Natural killer cell (primary cell): ENCODE results near the gene KNDC1. TPM values are rescaled to one million over a fixed set of nuclear protein-coding genes. Genes with fewer than 3 reads are reported as not detected.
"Not testable (repeated sequence)": the region's sequence is repeated elsewhere in the genome, so short reads cannot be mapped to it uniquely, and the experiment has no call there.

Experiments used
- ATAC-seq, 3 donors: fragments of 150-1000 bp in 2 of 3; fragments of 200-7000 bp in 1 of 3; cut with Tn5 transposase; 1 replicate in 1 of 3; 2 replicates in 2 of 3; pipeline ENCODE4 v1.10.0; 2021; ENCODE audit warnings: mild to moderate bottlenecking in 2 of 3, moderate library complexity in 2 of 3
- DNase-seq, 2 donors: peaks; one replicate each; pipeline versions ENCODE4 v3.0.0 to v3.0.0-alpha.2; 2013 to 2021; ENCODE audit warnings: mixed read lengths in 1 of 2
- H3K27ac ChIP-seq: one replicate; pipeline ENCODE4 v1.5.1; 2013; ENCODE audit warnings: mild to moderate bottlenecking, low read length
- H3K27me3 ChIP-seq: one replicate; pipeline ENCODE4 v1.6.1; 2013; ENCODE audit warnings: low read length; ENCODE audit not compliant: control insufficient read depth, insufficient read depth
- H3K36me3 ChIP-seq: one replicate; pipeline ENCODE4 v1.6.1; 2013; ENCODE audit warnings: low read length; ENCODE audit not compliant: control insufficient read depth, insufficient read depth
- H3K4me1 ChIP-seq: one replicate; pipeline ENCODE4 v1.6.1; 2013; ENCODE audit warnings: low read length; ENCODE audit not compliant: control insufficient read depth, insufficient read depth
- H3K4me3 ChIP-seq: one replicate; pipeline ENCODE4 v1.5.1; 2013; ENCODE audit warnings: low read length
- H3K9me3 ChIP-seq: one replicate; pipeline ENCODE4 v1.6.1; 2013; ENCODE audit warnings: low read length; ENCODE audit not compliant: control insufficient read depth, insufficient read depth
- H3K27ac Mint-ChIP-seq, 2 donors: one replicate each; pipeline ENCODE4 v1.8.0; 2022; ENCODE audit warnings: mild to moderate bottlenecking in 2 of 2, mixed read lengths in 2 of 2, moderate library complexity in 1 of 2
- H3K27me3 Mint-ChIP-seq, 2 donors: one replicate each; pipeline ENCODE4 v1.8.0; 2022; ENCODE audit warnings: low read depth in 2 of 2, mixed read lengths in 2 of 2
- H3K36me3 Mint-ChIP-seq: one replicate; pipeline ENCODE4 v1.8.0; 2022; ENCODE audit warnings: mixed read lengths
- H3K4me1 Mint-ChIP-seq, 2 donors: one replicate each; pipeline ENCODE4 v1.8.0; 2022; ENCODE audit warnings: mixed read lengths in 2 of 2
- H3K4me3 Mint-ChIP-seq: one replicate; pipeline ENCODE4 v1.8.0; 2022; ENCODE audit warnings: mild to moderate bottlenecking, moderate library complexity, mixed read lengths
- H3K9me3 Mint-ChIP-seq, 2 donors: one replicate each; pipeline ENCODE4 v1.8.0; 2022; ENCODE audit warnings: mixed read lengths in 2 of 2
- CTCF ChIP-seq: fragments of 200-600 bp; IDR thresholded peaks from one replicate; pipeline ENCODE4 v1.8.0; 2022; ENCODE audit warnings: antibody characterized with exemption
- WGBS: methylation state at CpG from one replicate; pipeline ENCODE4 v1.1.7; 2013; ENCODE audit warnings: missing lambda C conversion rate; ENCODE audit not compliant: insufficient coverage; 5-methylcytosine and 5-hydroxymethylcytosine counted together
- intact Hi-C: fragments of 100-400 bp; cut with micrococcal nuclease; formaldehyde crosslinking; loops from one replicate; pipeline ENCODE4 v1.14.2; 2022
- total RNA-seq, 4 donors: library from RNA; stranded (reverse); fragments of 120-200 nt in 1 of 4; gene quantifications; one replicate each; pipeline versions ENCODE4 v1.2.3 to v1.2.4, GENCODE V29; 2013 to 2022

KNDC1 gene
- total RNA-seq, 3 donors from 2014 or later (not counting 1 experiment from before 2014, with no cell fraction given), result 2.1 to 5.9 TPM; not detected in 1

- Mint-ChIP-seq H3K4me3 (no peak overlapping the region), H3K27ac (no peak overlapping the region), H3K27me3 (peaks cover 7 to 13% of the 10 kb centered on the region in 2 donors), H3K36me3 (no peaks in the 10 kb centered on the region), H3K4me1 (peaks cover 6 to 14% of the 10 kb centered on the region in 2 donors), H3K9me3 (peaks cover 0 to 17% of the 10 kb centered on the region in 2 donors)
- Histone ChIP-seq H3K27ac (no peak overlapping the region), H3K36me3 (no peaks in the 10 kb centered on the region), H3K27me3 (no peaks in the 10 kb centered on the region), H3K4me1 (no peaks in the 10 kb centered on the region), H3K9me3 (no peaks in the 10 kb centered on the region), H3K4me3 (no peak overlapping the region)
- no peak for DNase-seq
- 82% methylated on average over 3 of the region's 3 CpGs for WGBS
- TF ChIP-seq CTCF, result no peak
- intact Hi-C loops, result no loop called here
- no peak for ATAC-seq
These were observed 14.8 kb downstream of the KNDC1 start for GRCh38 chr10:133174689-133175263.

- ATAC-seq, H3K36me3 Mint-ChIP-seq, H3K4me3 ChIP-seq, H3K27me3 ChIP-seq, H3K36me3 ChIP-seq, H3K9me3 ChIP-seq, H3K27ac Mint-ChIP-seq, H3K4me3 Mint-ChIP-seq, H3K27ac ChIP-seq, intact Hi-C loops, DNase-seq, H3K4me1 ChIP-seq: not testable (repeated sequence)
- H3K27me3 Mint-ChIP-seq, result peaks cover 7 to 13% of the 10 kb centered on the region in 2 donors
- peaks cover 6 to 14% of the 10 kb centered on the region in 2 donors for H3K4me1 Mint-ChIP-seq
- 95% methylated on average over 4 of the region's 4 CpGs for WGBS
- H3K9me3 Mint-ChIP-seq, result peaks cover 0 to 17% of the 10 kb centered on the region in 2 donors
These were observed 15.6 kb downstream of the KNDC1 start for GRCh38 chr10:133175624-133176023.

DNA sequence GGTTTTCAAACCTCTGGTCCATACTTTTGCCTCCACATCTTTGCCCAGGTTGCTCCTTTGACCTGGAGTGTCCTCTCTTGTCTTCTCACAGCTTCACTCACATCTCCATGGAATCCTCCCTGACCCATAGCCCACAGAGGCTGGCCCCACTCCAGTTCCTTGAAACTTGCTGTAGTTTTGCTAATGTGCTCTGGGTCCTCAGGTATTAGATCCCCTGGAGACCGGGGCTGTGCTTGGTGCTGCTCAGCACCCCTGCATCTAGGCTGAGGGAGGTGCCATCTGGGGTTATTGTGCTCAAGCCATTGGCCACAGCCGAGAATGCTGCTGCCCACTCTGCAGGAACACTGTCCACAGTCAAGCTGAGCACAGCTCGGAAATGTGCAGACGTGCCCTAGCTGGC lies 16.5 kb downstream of the KNDC1 start:
- no peaks in the 10 kb centered on the region for H3K9me3 ChIP-seq
- Mint-ChIP-seq H3K36me3 (no peaks in the 10 kb centered on the region), H3K9me3 (peaks cover 0 to 17% of the 10 kb centered on the region in 2 donors), H3K4me1 (peaks cover 6 to 14% of the 10 kb centered on the region in 2 donors), H3K4me3 (no peak overlapping the region), H3K27ac (no peak overlapping the region), H3K27me3 (peaks cover 7 to 13% of the 10 kb centered on the region in 2 donors)
- intact Hi-C loops, result no loop called here
- TF ChIP-seq CTCF, result no peak
- no peak overlapping the region for H3K4me3 ChIP-seq
- H3K36me3 ChIP-seq, result no peaks in the 10 kb centered on the region
- ATAC-seq (no peak), DNase-seq (no peak)
- WGBS, result 91% methylated on average over 4 of the region's 4 CpGs
- H3K27ac ChIP-seq, result no peak overlapping the region
- no peaks in the 10 kb centered on the region for H3K4me1 ChIP-seq
- no peaks in the 10 kb centered on the region for H3K27me3 ChIP-seq

GRCh38 chr10:133177380-133178157 lies 17.6 kb downstream of the KNDC1 start:
- H3K36me3 Mint-ChIP-seq, result no peaks in the 10 kb centered on the region
- H3K4me1 ChIP-seq, result no peaks in the 10 kb centered on the region

More at GRCh38 chr10:133177380-133178157, 17.6 kb downstream of the KNDC1 start:
- H3K9me3 Mint-ChIP-seq, result peaks cover 0 to 17% of the 10 kb centered on the region in 2 donors
- Histone ChIP-seq H3K4me3 (no peak overlapping the region), H3K9me3 (no peaks in the 10 kb centered on the region), H3K27me3 (no peaks in the 10 kb centered on the region), H3K36me3 (no peaks in the 10 kb centered on the region), H3K27ac (no peak overlapping the region)
- no peak for TF ChIP-seq CTCF
- peaks cover 6 to 14% of the 10 kb centered on the region in 2 donors for H3K4me1 Mint-ChIP-seq
- intact Hi-C loops, result no loop called here
- DNase-seq (no peak), ATAC-seq (no peak)
- WGBS, result 93% methylated on average over 12 of the region's 12 CpGs
- peaks cover 7% of the 10 kb centered on the region in 2 donors for H3K27me3 Mint-ChIP-seq
- H3K4me3 Mint-ChIP-seq, result no peak overlapping the region
- H3K27ac Mint-ChIP-seq, result no peak overlapping the region
